Fibroblast of gingiva (primary cell): ENCODE results near the gene MYCN.
"Not testable (repeated sequence)": the region's sequence is repeated elsewhere in the genome, so short reads cannot be mapped to it uniquely, and the experiment has no call there.

Experiments used
- DNase-seq: peaks from one replicate; pipeline ENCODE4 v3.0.0-alpha.2; 2011; ENCODE audit warnings: low read depth

MYCN gene

GRCh38 chr2:15943378-15944280, 3.3 kb downstream of the MYCN start:
- DNase-seq, result no peak

- no peak for DNase-seq
Measured at GRCh38 chr2:15944325-15945017, 4.1 kb downstream of the MYCN start.

GRCh38 chr2:15945909-15946705, 5.8 kb downstream of the MYCN start:
- no peak for DNase-seq

GRCh38 chr2:15946983-15947382, 6.6 kb downstream of the MYCN start:
- no peak for DNase-seq

- no peak for DNase-seq
Measured at GRCh38 chr2:15947431-15947830, 7.1 kb downstream of the MYCN start.

GRCh38 chr2:15948704-15948957, 8.3 kb downstream of the MYCN start:
- no peak for DNase-seq

GRCh38 chr2:15949126-15949525, 8.8 kb downstream of the MYCN start:
- no peak for DNase-seq

- no peak for DNase-seq
Measured at GRCh38 chr2:15949551-15949950, 9.2 kb downstream of the MYCN start.

- DNase-seq, result no peak
Measured at GRCh38 chr2:15950088-15950952, 10.0 kb downstream of the MYCN start.

GRCh38 chr2:15951936-15952335, 11.6 kb downstream of the MYCN start:
- not testable (repeated sequence) for DNase-seq

- DNase-seq, result no peak
Measured at GRCh38 chr2:15952451-15953146, 12.2 kb downstream of the MYCN start.

- DNase-seq, result no peak
Measured at GRCh38 chr2:15953147-15953630, 12.8 kb downstream of the MYCN start.

- DNase-seq, result no peak
Measured at GRCh38 chr2:15953891-15954680, 13.7 kb downstream of the MYCN start.

- no peak for DNase-seq
Measured at GRCh38 chr2:15954761-15955160, 14.4 kb downstream of the MYCN start.

- DNase-seq, result no peak
Measured at GRCh38 chr2:15955232-15955988, 15.1 kb downstream of the MYCN start.

GRCh38 chr2:15956230-15956629, 15.9 kb downstream of the MYCN start:
- no peak for DNase-seq

GRCh38 chr2:15956751-15957736, 16.7 kb downstream of the MYCN start:
- no peak for DNase-seq
